Neuronal stem cell (in vitro differentiated cells): Measurements from ENCODE around the gene TTLL4.

Experiments used
- DNase-seq: peaks from one replicate; pipeline ENCODE4 v3.0.0-alpha.2; 2013; ENCODE audit warnings: low spot score
- H2AFZ ChIP-seq: one replicate; pipeline ENCODE4 v1.6.1; 2013; ENCODE audit warnings: mild to moderate bottlenecking, low read length, inconsistent platforms
- H2AK5ac ChIP-seq: 2 replicates; pipeline ENCODE4 v1.6.1; 2013; ENCODE audit warnings: low read depth, mild to moderate bottlenecking, inconsistent platforms, low read length, moderate library complexity, mixed read lengths
- H2BK120ac ChIP-seq: 2 replicates; pipeline ENCODE4 v1.6.1; 2013; ENCODE audit warnings: low read depth, mild to moderate bottlenecking, inconsistent platforms, low read length, moderate library complexity, mixed read lengths
- H2BK12ac ChIP-seq: one replicate; pipeline ENCODE4 v1.6.1; 2013; ENCODE audit warnings: low read length, inconsistent platforms
- H2BK15ac ChIP-seq: 2 replicates; pipeline ENCODE4 v1.6.1; 2013; ENCODE audit warnings: mild to moderate bottlenecking, low read length, inconsistent platforms, mixed read lengths
- H2BK5ac ChIP-seq: one replicate; pipeline ENCODE4 v1.6.1; 2013; ENCODE audit warnings: inconsistent platforms, mild to moderate bottlenecking, low read length, moderate library complexity
- H3K14ac ChIP-seq: one replicate; pipeline ENCODE4 v1.6.1; 2013; ENCODE audit warnings: low read length, inconsistent platforms
- H3K18ac ChIP-seq: 2 replicates; pipeline ENCODE4 v1.6.1; 2013; ENCODE audit warnings: low read length, inconsistent platforms
- H3K23ac ChIP-seq: 2 replicates; pipeline ENCODE4 v1.6.1; 2013; ENCODE audit warnings: low read depth, mild to moderate bottlenecking, mixed read lengths, low read length, inconsistent platforms; ENCODE audit not compliant: poor library complexity
- H3K27ac ChIP-seq: replicated peaks from 3 replicates; pipeline ENCODE4 v1.5.1; 2013; ENCODE audit warnings: low read length, inconsistent platforms
- H3K27me3 ChIP-seq, 3 experiments: 2 replicates each; pipeline ENCODE4 v1.6.1; 2013; ENCODE audit warnings: low read length in 3 of 3, mild to moderate bottlenecking in 2 of 3, inconsistent platforms in 1 of 3, low read depth in 1 of 3, mixed read lengths in 1 of 3, moderate library complexity in 1 of 3; ENCODE audit not compliant: control insufficient read depth in 3 of 3, insufficient read depth in 3 of 3
- H3K36me3 ChIP-seq, 2 donors: replicated peaks in 1 of 2; 2 replicates each; pipeline ENCODE4 v1.6.1; 2013; ENCODE audit warnings: low read length in 2 of 2; ENCODE audit not compliant: control insufficient read depth in 2 of 2, insufficient read depth in 2 of 2
- H3K4ac ChIP-seq: 2 replicates; pipeline ENCODE4 v1.6.1; 2013; ENCODE audit warnings: inconsistent platforms, mild to moderate bottlenecking, low read length, moderate library complexity
- H3K4me1 ChIP-seq, 2 donors: 1 replicate in 1 of 2; 2 replicates in 1 of 2; pipeline ENCODE4 v1.6.1; 2013; ENCODE audit warnings: low read length in 2 of 2, low read depth in 1 of 2; ENCODE audit not compliant: control insufficient read depth in 2 of 2, insufficient read depth in 1 of 2
- H3K4me2 ChIP-seq: one replicate; pipeline ENCODE4 v1.6.1; 2013; ENCODE audit warnings: mild to moderate bottlenecking, low read length, inconsistent platforms; ENCODE audit not compliant: insufficient read depth, poor library complexity, severe bottlenecking
- H3K4me3 ChIP-seq, 2 donors: 2 replicates each; pipeline ENCODE4 v1.5.1; 2013; ENCODE audit warnings: low read length in 2 of 2, mild to moderate bottlenecking in 2 of 2, inconsistent platforms in 1 of 2, moderate library complexity in 1 of 2
- H3K79me1 ChIP-seq: one replicate; pipeline ENCODE4 v1.6.1; 2013; ENCODE audit warnings: low read depth, mild to moderate bottlenecking, inconsistent platforms, low read length, moderate library complexity
- H3K9ac ChIP-seq: one replicate; pipeline ENCODE4 v1.6.1; 2013; ENCODE audit warnings: mild to moderate bottlenecking, low read depth, low read length, inconsistent platforms; ENCODE audit not compliant: poor library complexity
- H3K9me3 ChIP-seq, 2 donors: replicated peaks in 1 of 2; 2 replicates each; pipeline versions ENCODE3 to v1.6.1; 2013; ENCODE audit warnings: low read length in 2 of 2, mild to moderate bottlenecking in 2 of 2, inconsistent platforms in 1 of 2, low read depth in 1 of 2, mixed read lengths in 1 of 2, moderate library complexity in 1 of 2; ENCODE audit not compliant: control insufficient read depth in 2 of 2, insufficient read depth in 1 of 2
- H4K8ac ChIP-seq: one replicate; pipeline ENCODE4 v1.6.1; 2013; ENCODE audit warnings: low read depth, mild to moderate bottlenecking, inconsistent platforms, low read length, moderate library complexity
- H4K91ac ChIP-seq: one replicate; pipeline ENCODE4 v1.6.1; 2013; ENCODE audit warnings: low read length, low read depth, mild to moderate bottlenecking, inconsistent platforms; ENCODE audit not compliant: poor library complexity
- WGBS, 2 donors: extraction: QIAGEN DNeasy Blood & Tissue Kit; methylation state at CpG; one replicate each; pipeline ENCODE4 v1.1.7; 2013; ENCODE audit warnings: missing lambda C conversion rate in 2 of 2, mixed read lengths in 1 of 2; ENCODE audit not compliant: insufficient read length in 2 of 2, insufficient replicate concordance in 1 of 2; ENCODE audit errors: extremely low coverage in 2 of 2; 5-methylcytosine and 5-hydroxymethylcytosine counted together

The TTLL4 gene

GRCh38 chr2:218709908-218710307 lies 727 bp upstream of the TTLL4 start:
- no peak overlapping the region for H3K14ac ChIP-seq
- no peak overlapping the region for H2AK5ac ChIP-seq
- H2BK15ac ChIP-seq, result no peak overlapping the region
- no peak overlapping the region for H3K4ac ChIP-seq
- no peak for DNase-seq
- no peak overlapping the region for H3K23ac ChIP-seq
- H3K79me1 ChIP-seq, result peaks cover 7% of the 10 kb centered on the region
- H3K4me1 ChIP-seq, result peaks cover 2 to 5% of the 10 kb centered on the region in 2 donors
- H3K9ac ChIP-seq, result no peak overlapping the region
- H2AFZ ChIP-seq, result peak overlapping the region; percentile 92
- no CpG with 5 or more reads among the region's 8 CpGs for WGBS, 2 donors
- H2BK120ac ChIP-seq, result no peak overlapping the region
- no peak overlapping the region for H4K8ac ChIP-seq
- H2BK5ac ChIP-seq, result no peak overlapping the region
- no peak overlapping the region for H3K4me3 ChIP-seq
- no peak overlapping the region for H2BK12ac ChIP-seq
- no peak overlapping the region for H3K27ac ChIP-seq
- H3K18ac ChIP-seq, result no peak overlapping the region
- peaks cover 0 to 17% of the 10 kb centered on the region in 2 donors for H3K36me3 ChIP-seq
- no peak overlapping the region for H4K91ac ChIP-seq
- no peaks in the 10 kb centered on the region for H3K27me3 ChIP-seq
- no peak overlapping the region for H3K4me2 ChIP-seq
- H3K9me3 ChIP-seq, result no peaks in the 10 kb centered on the region

GRCh38 chr2:218710334-218710686 lies 325 bp upstream of the TTLL4 start:
- H3K4me3 ChIP-seq, result peak overlapping the region; percentile 16 to 78
- H3K36me3 ChIP-seq, result peaks cover 0 to 20% of the 10 kb centered on the region in 2 donors
- DNase-seq, result no peak
- peaks cover 7% of the 10 kb centered on the region for H3K79me1 ChIP-seq
- no peak overlapping the region for H3K4ac ChIP-seq
- peak overlapping the region; percentile 52 for H3K4me2 ChIP-seq
- no peak overlapping the region for H3K23ac ChIP-seq
- no peak overlapping the region for H2BK120ac ChIP-seq
- no peak overlapping the region for H4K8ac ChIP-seq
- no CpG with 5 or more reads among the region's 14 CpGs for WGBS, 2 donors
- H3K18ac ChIP-seq, result peak overlapping the region; percentile 84
- no peak overlapping the region for H3K27ac ChIP-seq
- H2BK15ac ChIP-seq, result no peak overlapping the region
- H3K9me3 ChIP-seq, result no peaks in the 10 kb centered on the region
- H2BK5ac ChIP-seq, result no peak overlapping the region
- no peak overlapping the region for H2BK12ac ChIP-seq
- H3K4me1 ChIP-seq, result peaks cover 2 to 5% of the 10 kb centered on the region in 2 donors
- H4K91ac ChIP-seq, result no peak overlapping the region
- H3K9ac ChIP-seq, result no peak overlapping the region
- H3K14ac ChIP-seq, result no peak overlapping the region
- peak overlapping the region; percentile 92 for H2AFZ ChIP-seq
- no peak overlapping the region for H2AK5ac ChIP-seq
- H3K27me3 ChIP-seq, result no peaks in the 10 kb centered on the region

GRCh38 chr2:218711550-218711929 lies 905 bp downstream of the TTLL4 start:
- Histone ChIP-seq H2AFZ (peak overlapping the region; percentile 92), H2BK15ac (no peak overlapping the region), H3K4me1 (peaks cover 2 to 5% of the 10 kb centered on the region in 2 donors), H3K36me3 (peaks cover 0 to 31% of the 10 kb centered on the region in 2 donors), H3K4ac (no peak overlapping the region), H3K79me1 (peaks cover 7% of the 10 kb centered on the region), H3K9ac (no peak overlapping the region), H2BK12ac (no peak overlapping the region), H3K23ac (no peak overlapping the region), H3K18ac (no peak overlapping the region), H3K4me2 (peak overlapping the region; percentile 19), H3K27ac (no peak overlapping the region), H4K8ac (no peak overlapping the region), H3K14ac (no peak overlapping the region), H2BK5ac (no peak overlapping the region), H3K9me3 (no peaks in the 10 kb centered on the region), H3K27me3 (no peaks in the 10 kb centered on the region), H2BK120ac (no peak overlapping the region), H2AK5ac (no peak overlapping the region), H4K91ac (no peak overlapping the region), H3K4me3 (peak overlapping the region; percentile 78 to 98)
- DNase-seq, result no peak
- no CpG with 5 or more reads among the region's 5 CpGs for WGBS, 2 donors

GRCh38 chr2:218713922-218714321 lies 3.3 kb downstream of the TTLL4 start:
- Histone ChIP-seq H3K4me1 (peaks cover 2 to 5% of the 10 kb centered on the region in 2 donors), H2BK12ac (no peak overlapping the region), H3K27ac (no peak overlapping the region), H3K4ac (no peak overlapping the region), H3K4me2 (no peak overlapping the region), H3K9ac (no peak overlapping the region), H3K23ac (no peak overlapping the region), H2BK15ac (no peak overlapping the region), H3K36me3 (peaks cover 0 to 52% of the 10 kb centered on the region in 2 donors), H2BK5ac (no peak overlapping the region), H3K14ac (no peak overlapping the region), H4K91ac (no peak overlapping the region), H3K18ac (no peak overlapping the region), H2BK120ac (no peak overlapping the region), H2AK5ac (no peak overlapping the region), H4K8ac (no peak overlapping the region), H2AFZ (no peak overlapping the region), H3K9me3 (no peaks in the 10 kb centered on the region), H3K4me3 (no peak overlapping the region), H3K79me1 (peaks cover 7% of the 10 kb centered on the region), H3K27me3 (no peaks in the 10 kb centered on the region)
- no peak for DNase-seq
- no CpG with 5 or more reads among the region's 2 CpGs for WGBS, 2 donors
